PFSK-1 (cell line): ENCODE results near the gene DHX34.

Source experiments
- POLR2AphosphoS5 ChIP-seq: IDR thresholded peaks from 2 replicates; pipeline ENCODE4 v1.6.1; 2012; ENCODE audit warnings: low read depth, mild to moderate bottlenecking, control low read depth, low read length, moderate library complexity
- REST ChIP-seq, 2 experiments: IDR thresholded peaks; 2 replicates each; pipeline versions ENCODE4 v1.6.1 to v1.8.0; 2011 to 2012; ENCODE audit warnings: low read depth in 2 of 2, low read length in 2 of 2, control low read depth in 1 of 2, inconsistent platforms in 1 of 2, mild to moderate bottlenecking in 1 of 2, moderate library complexity in 1 of 2; ENCODE audit not compliant: insufficient read depth in 1 of 2
- SIN3A ChIP-seq: IDR thresholded peaks from 2 replicates; pipeline ENCODE4 v1.6.1; 2012; ENCODE audit warnings: mild to moderate bottlenecking, low read length, moderate library complexity, borderline replicate concordance; ENCODE audit not compliant: insufficient read depth
- TAF1 ChIP-seq: IDR thresholded peaks from 2 replicates; pipeline ENCODE4 v1.6.1; 2012; ENCODE audit warnings: low read length, control low read depth, borderline replicate concordance; ENCODE audit not compliant: insufficient read depth

GRCh38 chr19:47353307-47353712 is 4.2 kb downstream of the DHX34 start:
- TF ChIP-seq SIN3A (no peak), REST (IDR thresholded peaks at IDR 0.05; ENCODE audit: insufficient read depth in 1 of 2, low read depth in 2 of 2, low read length in 2 of 2) (no peak), POLR2AphosphoS5 (no peak), TAF1 (no peak)
